Stomach (tissue), 9 donors: Measurements from ENCODE around the gene OLA1. TPM values are rescaled to one million over a fixed set of nuclear protein-coding genes. Genes with fewer than 3 reads are reported as not detected.

ENCODE experiments used
- DNase-seq, 2 donors: peaks; one replicate each; pipeline versions ENCODE4 v3.0.0 to v3.0.0-alpha.2; 2013 to 2019
- H3K27ac ChIP-seq, 5 donors: fragments of 200-600 bp in 4 of 5; sonication (generic) in 4 of 5; one replicate each; pipeline ENCODE4 v1.5.1; 2013 to 2019; ENCODE audit warnings: mild to moderate bottlenecking in 1 of 5, moderate library complexity in 1 of 5
- H3K27me3 ChIP-seq, 3 donors: fragments of 200-600 bp; sonication (generic); one replicate each; pipeline ENCODE4 v1.5.1; 2017 to 2019; ENCODE audit warnings: mixed run types in 1 of 3
- H3K36me3 ChIP-seq, 4 donors: fragments of 200-600 bp; sonication (generic); 1 replicate in 3 of 4; 2 replicates in 1 of 4; pipeline ENCODE4 v1.5.1; 2016 to 2019
- H3K4me1 ChIP-seq, 4 donors: fragments of 200-600 bp; sonication (generic); one replicate each; pipeline ENCODE4 v1.5.1; 2016 to 2019
- H3K4me3 ChIP-seq, 4 donors: fragments of 200-600 bp; sonication (generic) in 3 of 4; one replicate each; pipeline ENCODE4 v1.5.1; 2016 to 2019; ENCODE audit warnings: mild to moderate bottlenecking in 1 of 4
- H3K9me3 ChIP-seq, 4 donors: fragments of 200-600 bp; sonication (generic); one replicate each; pipeline ENCODE4 v1.5.1; 2016 to 2019
- CTCF ChIP-seq, 7 experiments: fragments of 450-650 bp in 4 of 7; fragments of 200-600 bp in 3 of 7; sonication (generic) in 3 of 7; IDR thresholded peaks; one replicate each; pipeline ENCODE4 v1.5.1; 2016 to 2019; ENCODE audit warnings: antibody characterized with exemption in 7 of 7, control low read depth in 2 of 7, mild to moderate bottlenecking in 1 of 7
- EP300 ChIP-seq: sonication (generic); formaldehyde crosslinking; IDR thresholded peaks from one replicate; pipeline ENCODE4 v1.6.1; 2017; ENCODE audit warnings: antibody characterized with exemption
- POLR2A ChIP-seq, 4 donors: fragments of 450-650 bp; IDR thresholded peaks; one replicate each; pipeline ENCODE4 v1.6.1; 2016; ENCODE audit warnings: antibody characterized with exemption in 4 of 4, control low read depth in 2 of 4, mild to moderate bottlenecking in 1 of 4, moderate library complexity in 1 of 4
- POLR2AphosphoS5 ChIP-seq, 3 donors: sonication (generic); formaldehyde crosslinking; IDR thresholded peaks; one replicate each; pipeline ENCODE4 v1.6.1; 2016; ENCODE audit warnings: antibody characterized with exemption in 3 of 3
- WGBS, 5 donors: extraction: QIAGEN DNeasy Blood & Tissue Kit in 3 of 5; methylation state at CpG; one replicate each; pipeline versions ENCODE4 v1.1.5 to v1.1.7; 2013 to 2018; 5-methylcytosine and 5-hydroxymethylcytosine counted together
- intact Hi-C: fragments of 100-400 bp; cut with DNase I; formaldehyde crosslinking; loops from one replicate; pipeline ENCODE4 v1.15.1; 2023; ENCODE audit warnings: low total_unique reads
- polyA plus RNA-seq, 3 donors: library from polyadenylated mRNA; stranded (reverse); fragments of 200-250 nt; gene quantifications; one replicate each; pipeline ENCODE4 v1.2.3, GENCODE V29; 2013
- total RNA-seq, 5 donors: library from RNA; depleted of rRNA; stranded (reverse); fragments of >200 nt; gene quantifications; one replicate each; pipeline versions ENCODE4 v1.1.0 to v1.2.3, GENCODE V29; 2014 to 2016
- donor health status: healthy with polysubstance abuse.
- donor health status: Bipolar disorder and iron deficiency.
- donor health status: healthy.

Gene OLA1
- total and polyA plus RNA-seq, 8 donors: 20.6 to 149 (median 75.3) TPM

- Histone ChIP-seq H3K4me1 (no peaks in the 10 kb centered on the region), H3K27ac (no peak overlapping the region), H3K36me3 (peaks cover 0 to 19% (median 8%) of the 10 kb centered on the region in 4 donors), H3K4me3 (no peak overlapping the region), H3K27me3 (no peaks in the 10 kb centered on the region), H3K9me3 (no peaks in the 10 kb centered on the region)
- intact Hi-C loops: no loop called here
- no peak for DNase-seq
- TF ChIP-seq CTCF (IDR thresholded peaks at IDR 0.05): peak in 2 of 7 experiments; percentile 7 to 23
- no peak for TF ChIP-seq EP300
- no peak for TF ChIP-seq POLR2AphosphoS5 (IDR thresholded peaks at IDR 0.05)
- TF ChIP-seq POLR2A (IDR thresholded peaks at IDR 0.05): no peak
- WGBS, 5 donors: 53 to 75% (median 60%) methylated on average over 4 of the region's 4 CpGs
These were observed 110.2 kb downstream of the OLA1 start for GRCh38 chr2:174138161-174138560.

GRCh38 chr2:174135981-174136380 lies 112.4 kb downstream of the OLA1 start:
- no peaks in the 10 kb centered on the region for H3K4me1 ChIP-seq
- peaks cover 0 to 18% (median 8%) of the 10 kb centered on the region in 4 donors for H3K36me3 ChIP-seq
- DNase-seq: no peak
- 91 to 96% (median 95%) methylated on average over 3 of the region's 3 CpGs for WGBS, 5 donors
- intact Hi-C loops: no loop called here
- H3K27ac ChIP-seq: no peak overlapping the region
- no peak for TF ChIP-seq EP300
- no peak for TF ChIP-seq POLR2AphosphoS5 (IDR thresholded peaks at IDR 0.05)
- TF ChIP-seq POLR2A (IDR thresholded peaks at IDR 0.05): no peak
- TF ChIP-seq CTCF (IDR thresholded peaks at IDR 0.05): no peak
- no peak overlapping the region for H3K4me3 ChIP-seq
- no peaks in the 10 kb centered on the region for H3K9me3 ChIP-seq
- H3K27me3 ChIP-seq: no peaks in the 10 kb centered on the region

- Histone ChIP-seq H3K4me1 (no peaks in the 10 kb centered on the region), H3K4me3 (no peak overlapping the region), H3K27ac (no peak overlapping the region), H3K27me3 (no peaks in the 10 kb centered on the region), H3K36me3 (no peaks in the 10 kb centered on the region), H3K9me3 (no peaks in the 10 kb centered on the region)
- DNase-seq: no peak
- intact Hi-C loops: no loop called here
- TF ChIP-seq POLR2AphosphoS5 (IDR thresholded peaks at IDR 0.05): no peak
- no peak for TF ChIP-seq POLR2A (IDR thresholded peaks at IDR 0.05)
- no peak for TF ChIP-seq CTCF (IDR thresholded peaks at IDR 0.05)
- TF ChIP-seq EP300: no peak
- WGBS, 5 donors: 86 to 97% (median 92%) methylated on average over 4 of the region's 4 CpGs
These were observed 123.2 kb downstream of the OLA1 start for GRCh38 chr2:174125090-174125489.

- H3K36me3 ChIP-seq: no peaks in the 10 kb centered on the region
- H3K4me3 ChIP-seq: no peak overlapping the region
- no peak for DNase-seq
- H3K4me1 ChIP-seq: no peaks in the 10 kb centered on the region
- no peaks in the 10 kb centered on the region for H3K27me3 ChIP-seq
- 76 to 87% (median 84%) methylated on average over 5 of the region's 5 CpGs for WGBS, 5 donors
- no peak overlapping the region for H3K27ac ChIP-seq
- TF ChIP-seq POLR2A (IDR thresholded peaks at IDR 0.05): no peak
- no peak for TF ChIP-seq CTCF (IDR thresholded peaks at IDR 0.05)
- TF ChIP-seq POLR2AphosphoS5 (IDR thresholded peaks at IDR 0.05): no peak
- TF ChIP-seq EP300: no peak
- H3K9me3 ChIP-seq: no peaks in the 10 kb centered on the region
- intact Hi-C loops: no loop called here
These were observed 124.2 kb downstream of the OLA1 start for GRCh38 chr2:174124181-174124580.
